OCI-LY1 (cell line): ENCODE measurements around the gene MCTP1.

Experiments
- H2AFZ ChIP-seq: fragments of 200-600 bp; sonication (generic), shearing (Covaris generic); 2 replicates; pipeline ENCODE4 v1.6.0; 2014; ENCODE audit warnings: antibody characterized with exemption, mild to moderate bottlenecking, low read length
- H3F3A ChIP-seq: fragments of 200-600 bp; sonication (generic), shearing (Covaris generic); 2 replicates; pipeline ENCODE4 v1.6.0; 2014; ENCODE audit warnings: mild to moderate bottlenecking, antibody characterized with exemption, low read length, moderate library complexity; ENCODE audit not compliant: insufficient read depth
- H3K27ac ChIP-seq: fragments of 200-600 bp; sonication (generic); 2 replicates; pipeline ENCODE4 v1.5.1; 2014; ENCODE audit warnings: low read length, mixed run types, mild to moderate bottlenecking, low read depth; ENCODE audit not compliant: poor library complexity, severe bottlenecking
- H3K27me3 ChIP-seq: fragments of 200-600 bp; sonication (generic); 2 replicates; pipeline ENCODE4 v1.6.0; 2014; ENCODE audit warnings: antibody characterized with exemption, mild to moderate bottlenecking, low read length, moderate library complexity; ENCODE audit not compliant: insufficient read depth
- H3K36me3 ChIP-seq: fragments of 200-600 bp; sonication (generic); 2 replicates; pipeline ENCODE4 v1.6.1; 2014; ENCODE audit warnings: mild to moderate bottlenecking, antibody characterized with exemption, low read length, moderate library complexity, mixed read lengths; ENCODE audit not compliant: insufficient read depth
- H3K4me1 ChIP-seq: fragments of 200-600 bp; sonication (generic); 2 replicates; pipeline ENCODE4 v1.5.1; 2014; ENCODE audit warnings: mild to moderate bottlenecking, low read length, moderate library complexity; ENCODE audit not compliant: insufficient read depth, severe bottlenecking
- H3K4me2 ChIP-seq: fragments of 200-600 bp; sonication (generic), shearing (Covaris generic); 2 replicates; pipeline ENCODE4 v1.6.1; 2014; ENCODE audit warnings: low read length
- H3K4me3 ChIP-seq: fragments of 200-600 bp; sonication (generic); 2 replicates; pipeline ENCODE4 v1.5.1; 2014; ENCODE audit warnings: low read length, low read depth, mild to moderate bottlenecking, mixed read lengths; ENCODE audit not compliant: poor library complexity, severe bottlenecking
- H3K79me2 ChIP-seq: fragments of 200-600 bp; shearing (Covaris generic); 2 replicates; pipeline ENCODE4 v1.6.1; 2016; ENCODE audit warnings: mixed run types, low read length, mixed read lengths; ENCODE audit not compliant: insufficient read depth
- H3K9ac ChIP-seq: fragments of 200-600 bp; sonication (generic), shearing (Covaris generic); 2 replicates; pipeline ENCODE4 v1.6.1; 2014; ENCODE audit warnings: mild to moderate bottlenecking, low read length, mixed read lengths
- H3K9me2 ChIP-seq: fragments of 200-600 bp; sonication (generic), shearing (Covaris generic); 2 replicates; pipeline ENCODE4 v1.6.1; 2014; ENCODE audit warnings: low read depth, mild to moderate bottlenecking, low read length, mixed read lengths
- H3K9me3 ChIP-seq: fragments of 200-600 bp; shearing (Covaris generic); 2 replicates; pipeline ENCODE4 v1.6.1; 2014; ENCODE audit warnings: low read length, mixed read lengths
- H4K20me1 ChIP-seq: fragments of 200-600 bp; sonication (generic), shearing (Covaris generic); 2 replicates; pipeline ENCODE4 v1.6.0; 2016; ENCODE audit warnings: mild to moderate bottlenecking, low read length; ENCODE audit not compliant: insufficient read depth
- CTCF ChIP-seq: fragments of 200-600 bp; sonication (generic), shearing (Covaris generic); IDR thresholded peaks from 2 replicates; pipeline ENCODE4 v1.5.1; 2017; ENCODE audit warnings: mild to moderate bottlenecking, antibody characterized with exemption, low read length, moderate library complexity, mixed read lengths
- EZH2 ChIP-seq: fragments of 200-600 bp; sonication (generic), shearing (Covaris generic); IDR thresholded peaks from 2 replicates; pipeline ENCODE4 v1.8.0; 2017; ENCODE audit warnings: borderline replicate concordance, mixed run types, mild to moderate bottlenecking, antibody characterized with exemption, low read length, moderate library complexity, mixed read lengths

Gene MCTP1

GRCh38 chr5:95081982-95082381 is 202.9 kb downstream of the MCTP1 start:
- H3K9me3 ChIP-seq, result no peaks in the 10 kb centered on the region
- H3K27ac ChIP-seq, result no peak overlapping the region
- no peak overlapping the region for H2AFZ ChIP-seq
- H3K9me2 ChIP-seq, result no peaks in the 10 kb centered on the region
- no peaks in the 10 kb centered on the region for H4K20me1 ChIP-seq
- H3F3A ChIP-seq, result no peaks in the 10 kb centered on the region
- H3K4me1 ChIP-seq, result no peaks in the 10 kb centered on the region
- H3K4me3 ChIP-seq, result no peak overlapping the region
- no peaks in the 10 kb centered on the region for H3K36me3 ChIP-seq
- no peaks in the 10 kb centered on the region for H3K79me2 ChIP-seq
- H3K4me2 ChIP-seq, result no peak overlapping the region
- no peak overlapping the region for H3K9ac ChIP-seq
- no peak for TF ChIP-seq CTCF
- no peaks in the 10 kb centered on the region for H3K27me3 ChIP-seq

GRCh38 chr5:95081500-95081960 is 203.4 kb downstream of the MCTP1 start:
- no peak overlapping the region for H2AFZ ChIP-seq
- no peak overlapping the region for H3K9ac ChIP-seq
- no peaks in the 10 kb centered on the region for H3K9me3 ChIP-seq
- no peaks in the 10 kb centered on the region for H3K36me3 ChIP-seq
- H3K4me2 ChIP-seq, result no peak overlapping the region
- H3K27me3 ChIP-seq, result no peaks in the 10 kb centered on the region
- H3K27ac ChIP-seq, result no peak overlapping the region
- H3K4me1 ChIP-seq, result no peaks in the 10 kb centered on the region
- no peaks in the 10 kb centered on the region for H3F3A ChIP-seq
- H3K4me3 ChIP-seq, result no peak overlapping the region
- H4K20me1 ChIP-seq, result no peaks in the 10 kb centered on the region
- TF ChIP-seq CTCF (no peak), EZH2 (no peak)
- no peaks in the 10 kb centered on the region for H3K9me2 ChIP-seq
- H3K79me2 ChIP-seq, result no peaks in the 10 kb centered on the region

- Histone ChIP-seq H3K9ac (no peak overlapping the region), H3K36me3 (no peaks in the 10 kb centered on the region), H3K4me1 (no peaks in the 10 kb centered on the region), H3K27ac (no peak overlapping the region), H3K9me3 (no peaks in the 10 kb centered on the region), H3K79me2 (no peaks in the 10 kb centered on the region), H3K9me2 (no peaks in the 10 kb centered on the region), H4K20me1 (no peaks in the 10 kb centered on the region), H3K27me3 (no peaks in the 10 kb centered on the region), H3K4me3 (no peak overlapping the region), H3F3A (no peaks in the 10 kb centered on the region), H3K4me2 (no peak overlapping the region), H2AFZ (no peak overlapping the region)
- no peak for TF ChIP-seq EZH2
- TF ChIP-seq CTCF, result no peak
These were observed 204.5 kb downstream of the MCTP1 start for GRCh38 chr5:95080441-95080840.
